Measurements from ENCODE around the gene DHRS12.

Gene DHRS12

GRCh38 chr13:51803422-51804294, at the start of gene DHRS12:
DHRS12 (minus strand) TSS chr13:51804163; CDS start chr13:51799659, 4,504 bp downstream.
- peak within 1 kb of the TSS; percentile 67 for H3K9ac ChIP-seq (ENCODE audit: low read length)
- peak within 1 kb of the TSS; percentile 66 for H3K4me3 ChIP-seq (ENCODE audit: low read length)
- H3K9me3 ChIP-seq (ENCODE audit: control insufficient read depth, low read depth, low read length) = no peaks in the 10 kb centered on the region
- no peak within 1 kb of the TSS for H3K27ac ChIP-seq (ENCODE audit: low read length)
- no peaks in the 10 kb centered on the region for H3K36me3 ChIP-seq (ENCODE audit: control insufficient read depth, low read depth, low read length)
- no peaks in the 10 kb centered on the region for H3K27me3 ChIP-seq (ENCODE audit: control insufficient read depth, insufficient read depth, low read length)
- peaks cover 24% of the 10 kb centered on the region for H3K4me1 ChIP-seq (ENCODE audit: control insufficient read depth, low read depth, low read length)

GRCh38 chr13:51849145-51850101, 45.5 kb upstream of the DHRS12 start:
- no peak overlapping the region for H3K9ac ChIP-seq (ENCODE audit: low read length)
- no peaks in the 10 kb centered on the region for H3K4me1 ChIP-seq (ENCODE audit: control insufficient read depth, low read depth, low read length)
- H3K36me3 ChIP-seq (ENCODE audit: control insufficient read depth, low read depth, low read length) = no peaks in the 10 kb centered on the region
- no peak overlapping the region for H3K4me3 ChIP-seq (ENCODE audit: low read length)
- no peaks in the 10 kb centered on the region for H3K9me3 ChIP-seq (ENCODE audit: control insufficient read depth, low read depth, low read length)
- no peak overlapping the region for H3K27ac ChIP-seq (ENCODE audit: low read length)
- no peaks in the 10 kb centered on the region for H3K27me3 ChIP-seq (ENCODE audit: control insufficient read depth, insufficient read depth, low read length)

- Histone ChIP-seq H3K27me3 (ENCODE audit: control insufficient read depth, insufficient read depth, low read length) (no peaks in the 10 kb centered on the region), H3K36me3 (ENCODE audit: control insufficient read depth, low read depth, low read length) (no peaks in the 10 kb centered on the region), H3K9me3 (ENCODE audit: control insufficient read depth, low read depth, low read length) (no peaks in the 10 kb centered on the region), H3K4me1 (ENCODE audit: control insufficient read depth, low read depth, low read length) (no peaks in the 10 kb centered on the region), H3K9ac (ENCODE audit: low read length) (no peak overlapping the region), H3K4me3 (ENCODE audit: low read length) (no peak overlapping the region), H3K27ac (ENCODE audit: low read length) (no peak overlapping the region)
Observed at GRCh38 chr13:51848674-51849073, 44.7 kb upstream of the DHRS12 start.

- H3K27ac ChIP-seq (ENCODE audit: low read length) = no peak overlapping the region
- no peaks in the 10 kb centered on the region for H3K27me3 ChIP-seq (ENCODE audit: control insufficient read depth, insufficient read depth, low read length)
- H3K9ac ChIP-seq (ENCODE audit: low read length) = no peak overlapping the region
- no peak overlapping the region for H3K4me3 ChIP-seq (ENCODE audit: low read length)
- no peaks in the 10 kb centered on the region for H3K9me3 ChIP-seq (ENCODE audit: control insufficient read depth, low read depth, low read length)
- no peaks in the 10 kb centered on the region for H3K36me3 ChIP-seq (ENCODE audit: control insufficient read depth, low read depth, low read length)
- no peaks in the 10 kb centered on the region for H3K4me1 ChIP-seq (ENCODE audit: control insufficient read depth, low read depth, low read length)
Observed at GRCh38 chr13:51846756-51847155, 42.8 kb upstream of the DHRS12 start.

- H3K27ac ChIP-seq (ENCODE audit: low read length) = no peak overlapping the region
- H3K27me3 ChIP-seq (ENCODE audit: control insufficient read depth, insufficient read depth, low read length) = no peaks in the 10 kb centered on the region
- H3K9ac ChIP-seq (ENCODE audit: low read length) = no peak overlapping the region
- H3K36me3 ChIP-seq (ENCODE audit: control insufficient read depth, low read depth, low read length) = no peaks in the 10 kb centered on the region
- no peaks in the 10 kb centered on the region for H3K4me1 ChIP-seq (ENCODE audit: control insufficient read depth, low read depth, low read length)
- H3K9me3 ChIP-seq (ENCODE audit: control insufficient read depth, low read depth, low read length) = no peaks in the 10 kb centered on the region
- no peak overlapping the region for H3K4me3 ChIP-seq (ENCODE audit: low read length)
Observed at GRCh38 chr13:51845574-51846318, 41.8 kb upstream of the DHRS12 start.

- no peak within 1 kb of the TSS for H3K9ac ChIP-seq (ENCODE audit: low read length)
- no peaks in the 10 kb centered on the region for H3K4me1 ChIP-seq (ENCODE audit: control insufficient read depth, low read depth, low read length)
- H3K4me3 ChIP-seq (ENCODE audit: low read length) = no peak within 1 kb of the TSS
- H3K9me3 ChIP-seq (ENCODE audit: control insufficient read depth, low read depth, low read length) = no peaks in the 10 kb centered on the region
- H3K27ac ChIP-seq (ENCODE audit: low read length) = no peak within 1 kb of the TSS
- no peaks in the 10 kb centered on the region for H3K27me3 ChIP-seq (ENCODE audit: control insufficient read depth, insufficient read depth, low read length)
- no peaks in the 10 kb centered on the region for H3K36me3 ChIP-seq (ENCODE audit: control insufficient read depth, low read depth, low read length)
Observed at GRCh38 chr13:51844862-51845573, 41.1 kb upstream of the DHRS12 start, which contains the start of gene TMEM272. TMEM272 (minus strand) TSS chr13:51845177; CDS start chr13:51838530, 6,647 bp downstream.

- H3K36me3 ChIP-seq (ENCODE audit: control insufficient read depth, low read depth, low read length) = no peaks in the 10 kb centered on the region
- no peak overlapping the region for H3K4me3 ChIP-seq (ENCODE audit: low read length)
- H3K9me3 ChIP-seq (ENCODE audit: control insufficient read depth, low read depth, low read length) = no peaks in the 10 kb centered on the region
- no peaks in the 10 kb centered on the region for H3K4me1 ChIP-seq (ENCODE audit: control insufficient read depth, low read depth, low read length)
- H3K27me3 ChIP-seq (ENCODE audit: control insufficient read depth, insufficient read depth, low read length) = no peaks in the 10 kb centered on the region
- no peak overlapping the region for H3K27ac ChIP-seq (ENCODE audit: low read length)
- H3K9ac ChIP-seq (ENCODE audit: low read length) = no peak overlapping the region
Observed at GRCh38 chr13:51843529-51843928, 39.6 kb upstream of the DHRS12 start.

GRCh38 chr13:51841732-51842131, 37.8 kb upstream of the DHRS12 start:
- H3K4me1 ChIP-seq (ENCODE audit: control insufficient read depth, low read depth, low read length) = no peaks in the 10 kb centered on the region
- no peaks in the 10 kb centered on the region for H3K9me3 ChIP-seq (ENCODE audit: control insufficient read depth, low read depth, low read length)
- H3K27ac ChIP-seq (ENCODE audit: low read length) = no peak overlapping the region
- H3K9ac ChIP-seq (ENCODE audit: low read length) = no peak overlapping the region
- H3K4me3 ChIP-seq (ENCODE audit: low read length) = no peak overlapping the region
- H3K36me3 ChIP-seq (ENCODE audit: control insufficient read depth, low read depth, low read length) = no peaks in the 10 kb centered on the region
- no peaks in the 10 kb centered on the region for H3K27me3 ChIP-seq (ENCODE audit: control insufficient read depth, insufficient read depth, low read length)

GRCh38 chr13:51840917-51841316, 37.0 kb upstream of the DHRS12 start:
- Histone ChIP-seq H3K9ac (ENCODE audit: low read length) (no peak overlapping the region), H3K36me3 (ENCODE audit: control insufficient read depth, low read depth, low read length) (no peaks in the 10 kb centered on the region), H3K27ac (ENCODE audit: low read length) (no peak overlapping the region), H3K9me3 (ENCODE audit: control insufficient read depth, low read depth, low read length) (no peaks in the 10 kb centered on the region), H3K27me3 (ENCODE audit: control insufficient read depth, insufficient read depth, low read length) (no peaks in the 10 kb centered on the region), H3K4me1 (ENCODE audit: control insufficient read depth, low read depth, low read length) (no peaks in the 10 kb centered on the region), H3K4me3 (ENCODE audit: low read length) (no peak overlapping the region)

- Histone ChIP-seq H3K27ac (ENCODE audit: low read length) (no peak overlapping the region), H3K27me3 (ENCODE audit: control insufficient read depth, insufficient read depth, low read length) (no peaks in the 10 kb centered on the region), H3K4me1 (ENCODE audit: control insufficient read depth, low read depth, low read length) (no peaks in the 10 kb centered on the region), H3K4me3 (ENCODE audit: low read length) (no peak overlapping the region), H3K9ac (ENCODE audit: low read length) (no peak overlapping the region), H3K9me3 (ENCODE audit: control insufficient read depth, low read depth, low read length) (no peaks in the 10 kb centered on the region), H3K36me3 (ENCODE audit: control insufficient read depth, low read depth, low read length) (no peaks in the 10 kb centered on the region)
Observed at GRCh38 chr13:51839711-51840540, 36.0 kb upstream of the DHRS12 start.

Measured in iPS-18a (cell line).